ENCODE data around the gene VKORC1L1.
"Not testable (repeated sequence)": the region's sequence is repeated elsewhere in the genome, so short reads cannot be mapped to it uniquely, and the experiment has no call there.

VKORC1L1 gene

DNA sequence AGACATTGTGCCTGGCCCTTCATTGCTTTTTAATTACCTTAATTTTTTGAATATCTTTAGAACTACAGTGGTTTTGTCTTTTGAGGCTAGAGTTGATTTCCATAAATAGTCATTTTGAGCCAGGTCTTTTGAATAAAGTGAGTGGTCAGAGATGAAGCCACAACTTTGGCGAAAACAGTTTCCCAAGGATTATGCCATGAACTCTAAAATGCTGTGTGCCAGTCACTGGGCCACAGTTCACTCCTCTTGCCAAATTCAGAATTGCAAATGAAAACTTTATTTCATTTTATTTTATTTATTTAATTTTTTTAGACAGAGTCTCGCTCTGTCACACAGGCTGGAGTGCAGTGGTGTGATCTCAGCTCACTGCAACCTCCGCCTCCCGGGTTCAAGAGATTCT, 14.2 kb upstream of the VKORC1L1 start:
- not testable (repeated sequence) for H3K4ac ChIP-seq (ENCODE audit: low read depth, low read length); H3K4me2 ChIP-seq (ENCODE audit: low read length); H2AK5ac ChIP-seq (ENCODE audit: low read length); H4K8ac ChIP-seq (ENCODE audit: low read depth, low read length); H3K4me1 ChIP-seq (ENCODE audit: control insufficient read depth, low read depth, low read length); H2BK15ac ChIP-seq (replicated peaks; ENCODE audit: low read depth); H3K23ac ChIP-seq (ENCODE audit: low read length); H4K5ac ChIP-seq (ENCODE audit: low read length); H3K36me3 ChIP-seq (ENCODE audit: control insufficient read depth, insufficient read depth, low read length); H3K27ac ChIP-seq (ENCODE audit: low read depth, low read length); DNase-seq; H2BK120ac ChIP-seq (ENCODE audit: low read depth, low read length); H3K18ac ChIP-seq (ENCODE audit: low read length); H3K79me1 ChIP-seq (ENCODE audit: low read length); H3K27me3 ChIP-seq (ENCODE audit: insufficient read depth, low read length, poor library complexity); H3K4me3 ChIP-seq (ENCODE audit: low read length); H2BK5ac ChIP-seq (ENCODE audit: low read length); H3K79me2 ChIP-seq (ENCODE audit: control insufficient read depth, insufficient read depth, low read length); H3K9ac ChIP-seq (ENCODE audit: low read length); H3K56ac ChIP-seq (ENCODE audit: low read length)
- WGBS (ENCODE audit: extremely low coverage, insufficient coverage, low lambda C conversion rate) = no CpG with 5 or more reads among the region's 4 CpGs

GRCh38 chr7:65866244-65866643, 6.6 kb upstream of the VKORC1L1 start:
- H3K4me2 ChIP-seq (ENCODE audit: low read length); H3K9ac ChIP-seq (ENCODE audit: low read length); H3K4me1 ChIP-seq (ENCODE audit: control insufficient read depth, low read depth, low read length); H3K27me3 ChIP-seq (ENCODE audit: insufficient read depth, low read length, poor library complexity); H3K27ac ChIP-seq (ENCODE audit: low read depth, low read length); H4K5ac ChIP-seq (ENCODE audit: low read length); H3K79me1 ChIP-seq (ENCODE audit: low read length); H3K79me2 ChIP-seq (ENCODE audit: control insufficient read depth, insufficient read depth, low read length); H3K23ac ChIP-seq (ENCODE audit: low read length); H3K18ac ChIP-seq (ENCODE audit: low read length); DNase-seq; H4K8ac ChIP-seq (ENCODE audit: low read depth, low read length); H2AK5ac ChIP-seq (ENCODE audit: low read length); H3K36me3 ChIP-seq (ENCODE audit: control insufficient read depth, insufficient read depth, low read length); H2BK5ac ChIP-seq (ENCODE audit: low read length); H2BK120ac ChIP-seq (ENCODE audit: low read depth, low read length); H3K4ac ChIP-seq (ENCODE audit: low read depth, low read length); H3K4me3 ChIP-seq (ENCODE audit: low read length); H3K56ac ChIP-seq (ENCODE audit: low read length); H2BK15ac ChIP-seq (replicated peaks; ENCODE audit: low read depth): not testable (repeated sequence)
- WGBS (ENCODE audit: extremely low coverage, insufficient coverage, low lambda C conversion rate) = no CpG with 5 or more reads among the region's 3 CpGs

DNA sequence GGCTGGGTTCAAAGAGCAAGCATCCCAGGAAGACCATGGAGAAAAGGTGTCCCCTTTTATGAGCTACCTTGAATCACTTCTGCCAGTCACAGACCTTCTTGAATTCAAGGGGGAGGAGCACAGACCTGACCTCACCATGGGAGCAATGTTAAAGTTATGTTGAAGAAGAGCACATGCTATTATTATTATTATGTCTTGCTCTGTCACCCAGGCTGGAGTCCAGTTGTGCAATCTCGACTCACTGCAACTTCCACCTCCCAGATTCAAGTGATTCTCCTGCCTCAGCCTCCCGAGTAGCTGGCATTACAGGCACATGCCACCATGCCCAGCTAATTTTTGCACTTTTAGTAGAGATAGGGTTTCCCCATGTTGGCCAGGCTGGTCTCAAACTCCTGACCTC, 5.2 kb upstream of the VKORC1L1 start:
- not testable (repeated sequence) for H3K36me3 ChIP-seq (ENCODE audit: control insufficient read depth, insufficient read depth, low read length); H2BK5ac ChIP-seq (ENCODE audit: low read length); H3K27ac ChIP-seq (ENCODE audit: low read depth, low read length); H3K79me2 ChIP-seq (ENCODE audit: control insufficient read depth, insufficient read depth, low read length); H2BK120ac ChIP-seq (ENCODE audit: low read depth, low read length); DNase-seq; H3K27me3 ChIP-seq (ENCODE audit: insufficient read depth, low read length, poor library complexity); H3K18ac ChIP-seq (ENCODE audit: low read length); H3K4ac ChIP-seq (ENCODE audit: low read depth, low read length); H4K5ac ChIP-seq (ENCODE audit: low read length); H4K8ac ChIP-seq (ENCODE audit: low read depth, low read length); H3K56ac ChIP-seq (ENCODE audit: low read length); H3K4me3 ChIP-seq (ENCODE audit: low read length); H2AK5ac ChIP-seq (ENCODE audit: low read length); H2BK15ac ChIP-seq (replicated peaks; ENCODE audit: low read depth); H3K4me1 ChIP-seq (ENCODE audit: control insufficient read depth, low read depth, low read length); H3K23ac ChIP-seq (ENCODE audit: low read length); H3K79me1 ChIP-seq (ENCODE audit: low read length); H3K9ac ChIP-seq (ENCODE audit: low read length); H3K4me2 ChIP-seq (ENCODE audit: low read length)
- no CpG with 5 or more reads among the region's 2 CpGs for WGBS (ENCODE audit: extremely low coverage, insufficient coverage, low lambda C conversion rate)

DNA sequence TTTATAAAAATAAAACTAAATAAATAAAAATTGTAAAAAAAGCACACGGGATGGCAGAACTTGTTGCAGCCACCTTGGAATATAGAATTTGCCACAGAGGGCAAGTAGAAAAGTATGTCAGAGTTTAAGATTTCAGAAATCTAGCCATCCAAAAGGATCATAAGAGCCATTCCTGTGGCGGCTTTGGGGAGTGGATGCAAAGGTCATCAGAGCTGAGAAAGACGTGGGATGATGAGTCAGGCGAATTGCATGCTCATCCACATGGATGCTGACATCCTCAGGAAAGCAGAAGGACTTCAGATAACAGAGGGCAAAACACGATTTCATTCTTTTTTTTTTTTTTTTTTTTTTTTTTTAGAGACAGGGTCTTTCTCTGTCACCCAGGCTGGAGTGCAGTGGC, 3.6 kb upstream of the VKORC1L1 start:
- not testable (repeated sequence) for H3K27me3 ChIP-seq (ENCODE audit: insufficient read depth, low read length, poor library complexity); H3K56ac ChIP-seq (ENCODE audit: low read length); H2BK5ac ChIP-seq (ENCODE audit: low read length); H3K9ac ChIP-seq (ENCODE audit: low read length); H3K18ac ChIP-seq (ENCODE audit: low read length); H2BK120ac ChIP-seq (ENCODE audit: low read depth, low read length); H4K8ac ChIP-seq (ENCODE audit: low read depth, low read length); H3K79me2 ChIP-seq (ENCODE audit: control insufficient read depth, insufficient read depth, low read length); H3K4me3 ChIP-seq (ENCODE audit: low read length); H3K27ac ChIP-seq (ENCODE audit: low read depth, low read length); H2BK15ac ChIP-seq (replicated peaks; ENCODE audit: low read depth); H3K36me3 ChIP-seq (ENCODE audit: control insufficient read depth, insufficient read depth, low read length); H3K4ac ChIP-seq (ENCODE audit: low read depth, low read length); H2AK5ac ChIP-seq (ENCODE audit: low read length); H3K23ac ChIP-seq (ENCODE audit: low read length); H3K79me1 ChIP-seq (ENCODE audit: low read length); H3K4me1 ChIP-seq (ENCODE audit: control insufficient read depth, low read depth, low read length); H3K4me2 ChIP-seq (ENCODE audit: low read length); H4K5ac ChIP-seq (ENCODE audit: low read length)
- no CpG with 5 or more reads among the region's 5 CpGs for WGBS (ENCODE audit: extremely low coverage, insufficient coverage, low lambda C conversion rate)
- peak; percentile 10 for DNase-seq

DNA sequence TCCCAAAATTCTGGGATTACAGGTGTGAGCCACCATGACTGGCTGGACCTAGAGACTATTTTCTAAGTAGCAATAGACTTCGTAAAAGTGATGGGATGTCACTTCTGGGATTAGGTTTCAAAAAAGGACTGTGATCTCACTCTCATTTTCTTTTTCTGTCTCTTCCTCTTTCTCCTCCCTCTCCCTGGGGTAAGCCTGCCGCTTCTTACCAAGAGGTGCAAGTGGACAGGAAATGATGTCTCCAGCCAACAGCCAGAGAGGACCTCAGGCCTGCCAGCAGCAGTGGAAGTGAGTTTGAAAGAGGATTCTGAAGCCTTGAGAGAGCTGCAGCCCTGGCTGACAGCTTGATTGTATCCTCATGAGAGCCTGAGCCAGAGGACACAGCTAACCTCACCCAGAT, 1.4 kb upstream of the VKORC1L1 start:
- not testable (repeated sequence) for H4K5ac ChIP-seq (ENCODE audit: low read length); H3K18ac ChIP-seq (ENCODE audit: low read length); H3K4ac ChIP-seq (ENCODE audit: low read depth, low read length); H3K27me3 ChIP-seq (ENCODE audit: insufficient read depth, low read length, poor library complexity); H3K23ac ChIP-seq (ENCODE audit: low read length); H3K4me3 ChIP-seq (ENCODE audit: low read length); H4K8ac ChIP-seq (ENCODE audit: low read depth, low read length); H3K4me1 ChIP-seq (ENCODE audit: control insufficient read depth, low read depth, low read length); H2BK15ac ChIP-seq (replicated peaks; ENCODE audit: low read depth); H3K79me1 ChIP-seq (ENCODE audit: low read length); H3K4me2 ChIP-seq (ENCODE audit: low read length); DNase-seq; H3K9ac ChIP-seq (ENCODE audit: low read length); H3K79me2 ChIP-seq (ENCODE audit: control insufficient read depth, insufficient read depth, low read length); H3K36me3 ChIP-seq (ENCODE audit: control insufficient read depth, insufficient read depth, low read length); H2BK120ac ChIP-seq (ENCODE audit: low read depth, low read length); H2AK5ac ChIP-seq (ENCODE audit: low read length); H2BK5ac ChIP-seq (ENCODE audit: low read length); H3K56ac ChIP-seq (ENCODE audit: low read length); H3K27ac ChIP-seq (ENCODE audit: low read depth, low read length)
- WGBS (ENCODE audit: extremely low coverage, insufficient coverage, low lambda C conversion rate) = no CpG with 5 or more reads among the region's 2 CpGs

DNA sequence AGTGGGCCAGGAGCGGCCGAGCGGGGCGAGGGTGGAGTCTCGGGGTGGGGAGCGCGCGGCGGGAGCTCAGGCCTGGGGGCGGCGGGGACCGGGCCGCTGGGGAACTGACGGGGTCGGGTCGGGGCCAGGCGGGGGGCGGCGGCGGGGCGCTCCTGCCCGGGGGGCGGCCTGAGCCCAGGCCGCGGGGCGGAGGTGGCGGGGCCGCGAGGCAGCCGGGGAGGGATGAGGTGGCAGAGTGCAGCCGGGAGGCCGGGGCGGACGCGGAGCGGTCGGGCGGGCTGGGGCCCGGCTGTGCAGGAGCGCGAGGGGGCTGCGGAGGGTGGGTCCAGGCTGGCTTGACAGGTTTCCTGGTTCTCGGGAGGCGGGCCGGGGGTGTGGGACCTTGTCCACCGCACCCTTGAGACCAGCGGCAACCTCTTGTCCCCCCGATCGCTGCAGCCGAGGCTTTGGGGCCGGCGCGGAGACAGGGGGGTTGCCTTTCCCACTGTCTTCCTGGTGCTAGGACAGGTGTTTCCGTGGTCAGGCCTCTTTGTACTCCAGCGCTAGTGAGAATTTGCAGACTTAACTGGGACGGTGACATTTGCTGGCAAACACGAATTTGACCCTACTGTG, 814 bp downstream of the VKORC1L1 start:
- Histone ChIP-seq H3K4ac (ENCODE audit: low read depth, low read length) (peak overlapping the region; percentile 95), H3K56ac (ENCODE audit: low read length) (peak overlapping the region; percentile 85), H3K27ac (ENCODE audit: low read depth, low read length) (peak overlapping the region; percentile 44), H3K4me3 (ENCODE audit: low read length) (peak overlapping the region; percentile 60), H3K18ac (ENCODE audit: low read length) (peak overlapping the region; percentile 89), H3K4me2 (ENCODE audit: low read length) (peak overlapping the region; percentile 46), H3K9ac (ENCODE audit: low read length) (peak overlapping the region; percentile 73)
- H4K8ac ChIP-seq (ENCODE audit: low read depth, low read length); H2BK120ac ChIP-seq (ENCODE audit: low read depth, low read length); H2AK5ac ChIP-seq (ENCODE audit: low read length); H3K36me3 ChIP-seq (ENCODE audit: control insufficient read depth, insufficient read depth, low read length); H3K79me1 ChIP-seq (ENCODE audit: low read length); H3K79me2 ChIP-seq (ENCODE audit: control insufficient read depth, insufficient read depth, low read length); H3K27me3 ChIP-seq (ENCODE audit: insufficient read depth, low read length, poor library complexity); H2BK5ac ChIP-seq (ENCODE audit: low read length); H4K5ac ChIP-seq (ENCODE audit: low read length); H3K23ac ChIP-seq (ENCODE audit: low read length); H2BK15ac ChIP-seq (replicated peaks; ENCODE audit: low read depth); H3K4me1 ChIP-seq (ENCODE audit: control insufficient read depth, low read depth, low read length): not testable (repeated sequence)
- WGBS (ENCODE audit: extremely low coverage, insufficient coverage, low lambda C conversion rate) = no CpG with 5 or more reads among the region's 57 CpGs
- DNase-seq = peak; percentile 7

All from mesendoderm (in vitro differentiated cells).